SK-N-SH (cell line): ENCODE results near the gene G3BP2. TPM values are rescaled to one million over a fixed set of nuclear protein-coding genes. Genes with fewer than 3 reads are reported as not detected.

Experiments
- CTCF ChIA-PET: fragments of 300-600, 350-600 bp; formaldehyde crosslinking; extraction: SDS; loops from one replicate; lab custom pipeline; 2021; lab: Yijun Ruan, JAX
- POLR2A ChIA-PET: fragments of 350-600 bp; sonication (Branson Sonifier 250); formaldehyde crosslinking; extraction: SDS; loops from one replicate; lab custom pipeline; 2020; ENCODE audit warnings: antibody characterized with exemption, inconsistent platforms; lab: Yijun Ruan, JAX
- DNase-seq: peaks from one replicate; pipeline ENCODE4 v3.0.0; 2012
- H2AFZ ChIP-seq: fragments of 200-600 bp; sonication (generic); 2 replicates; pipeline ENCODE4 v1.8.1; 2016; ENCODE audit warnings: antibody characterized with exemption, mild to moderate bottlenecking, low read depth
- H3F3A ChIP-seq: fragments of 200-600 bp; sonication (generic); replicated peaks from 2 replicates; pipeline ENCODE3; 2016; ENCODE audit warnings: antibody characterized with exemption, mild to moderate bottlenecking; ENCODE audit not compliant: insufficient read depth
- H3K27ac ChIP-seq, 2 experiments: fragments of 200-500 bp in 1 of 2; fragments of 200-600 bp in 1 of 2; sonication (Bioruptor generic) in 1 of 2; sonication (generic), shearing (Covaris generic) in 1 of 2; 2 replicates each; pipeline versions ENCODE4 v1.5.1 to v1.6.1; 2014 to 2016; ENCODE audit warnings: low read depth in 2 of 2, inconsistent platforms in 1 of 2, low read length in 1 of 2, mild to moderate bottlenecking in 1 of 2, mixed read lengths in 1 of 2
- H3K27me3 ChIP-seq: fragments of 200-600 bp; sonication (generic), shearing (Covaris generic); 2 replicates; pipeline ENCODE4 v1.6.1; 2016; ENCODE audit warnings: mixed run types; ENCODE audit not compliant: insufficient read depth
- H3K36me3 ChIP-seq, 2 experiments: fragments of 200-500 bp in 1 of 2; fragments of 200-600 bp in 1 of 2; sonication (Bioruptor generic) in 1 of 2; sonication (generic) in 1 of 2; replicated peaks in 1 of 2; 2 replicates each; pipeline versions ENCODE3 to v1.5.1; 2014 to 2016; ENCODE audit warnings: low read length in 1 of 2, mild to moderate bottlenecking in 1 of 2; ENCODE audit not compliant: insufficient read depth in 2 of 2, control insufficient read depth in 1 of 2
- H3K4me1 ChIP-seq, 2 experiments: fragments of 200-500 bp in 1 of 2; fragments of 200-600 bp in 1 of 2; sonication (Bioruptor generic) in 1 of 2; sonication (generic), shearing (Covaris generic) in 1 of 2; 2 replicates each; pipeline versions ENCODE4 v1.5.1 to v1.6.1; 2014 to 2016; ENCODE audit warnings: low read depth in 1 of 2, low read length in 1 of 2, mixed run types in 1 of 2; ENCODE audit not compliant: insufficient read depth in 2 of 2, control insufficient read depth in 1 of 2
- H3K4me2 ChIP-seq: fragments of 200-600 bp; sonication (generic), shearing (Covaris generic); 2 replicates; pipeline ENCODE4 v1.6.1; 2017; ENCODE audit warnings: mixed run types
- H3K4me3 ChIP-seq, 2 experiments: fragments of 200-500 bp in 1 of 2; fragments of 200-600 bp in 1 of 2; sonication (Bioruptor generic) in 1 of 2; sonication (generic), shearing (Covaris generic) in 1 of 2; 2 replicates each; pipeline versions ENCODE4 v1.5.1 to v1.8.1; 2014 to 2016; ENCODE audit warnings: low read depth in 2 of 2, inconsistent platforms in 1 of 2, low read length in 1 of 2, mild to moderate bottlenecking in 1 of 2, mixed read lengths in 1 of 2, moderate library complexity in 1 of 2
- H3K79me2 ChIP-seq: fragments of 200-600 bp; sonication (generic); 2 replicates; pipeline ENCODE4 v1.8.1; 2017; ENCODE audit warnings: mild to moderate bottlenecking; ENCODE audit not compliant: insufficient read depth
- H3K9ac ChIP-seq: fragments of 200-600 bp; sonication (generic); 2 replicates; pipeline ENCODE4 v1.6.1; 2017; ENCODE audit warnings: mixed run types
- H3K9me2 ChIP-seq: fragments of 200-600 bp; sonication (generic); 2 replicates; pipeline ENCODE4 v1.6.1; 2017; ENCODE audit warnings: mixed run types
- H3K9me3 ChIP-seq: fragments of 200-600 bp; sonication (generic); 2 replicates; pipeline ENCODE4 v1.6.1; 2017; ENCODE audit warnings: mixed run types, mild to moderate bottlenecking, moderate library complexity
- H4K20me1 ChIP-seq: fragments of 200-600 bp; sonication (generic); 2 replicates; pipeline ENCODE4 v1.6.1; 2017; ENCODE audit warnings: mild to moderate bottlenecking, mixed run types; ENCODE audit not compliant: insufficient read depth
- CHD2 ChIP-seq: fragments of 150-350 bp; IDR thresholded peaks from 2 replicates; pipeline ENCODE4 v1.6.1; 2018; ENCODE audit warnings: low read length; ENCODE audit not compliant: partially characterized antibody
- CTCF ChIP-seq: fragments of 200-600 bp; sonication (generic); IDR thresholded peaks from 2 replicates; pipeline ENCODE4 v1.6.1; 2017; ENCODE audit warnings: antibody characterized with exemption, mild to moderate bottlenecking, moderate library complexity
- ELF1 ChIP-seq: IDR thresholded peaks from 2 replicates; pipeline ENCODE4 v1.4.0; 2012
- EP300 ChIP-seq, 2 experiments: IDR thresholded peaks; 2 replicates each; pipeline versions ENCODE4 v1.4.0 to v1.6.1; 2012; ENCODE audit warnings: borderline replicate concordance in 1 of 2, low read depth in 1 of 2, low read length in 1 of 2
- JUND ChIP-seq: IDR thresholded peaks from 2 replicates; pipeline ENCODE4 v1.4.0; 2012
- MXI1 ChIP-seq: IDR thresholded peaks from 2 replicates; pipeline ENCODE4 v1.6.1; 2012; ENCODE audit warnings: mild to moderate bottlenecking, low read depth, low read length, improper control_type of control experiment
- PBX3 ChIP-seq: IDR thresholded peaks from 2 replicates; pipeline ENCODE4; 2012
- POLR2AphosphoS5 ChIP-seq: IDR thresholded peaks from 2 replicates; pipeline ENCODE4 v1.6.1; 2012; ENCODE audit warnings: low read depth, low read length
- RCOR1 ChIP-seq: fragments of 150-350 bp; IDR thresholded peaks from 2 replicates; pipeline ENCODE4 v1.6.1; 2017; ENCODE audit warnings: antibody characterized with exemption, low read length
- REST ChIP-seq: IDR thresholded peaks from 2 replicates; pipeline ENCODE4 v1.6.1; 2012; ENCODE audit warnings: mild to moderate bottlenecking, low read depth, low read length, moderate library complexity
- RFX5 ChIP-seq: IDR thresholded peaks from 2 replicates; pipeline ENCODE4 v1.6.1; 2012; ENCODE audit warnings: mild to moderate bottlenecking, improper control_type of control experiment, low read length
- RXRA ChIP-seq: IDR thresholded peaks from 2 replicates; pipeline ENCODE4 v1.4.0; 2012; ENCODE audit warnings: low read depth, mild to moderate bottlenecking, borderline replicate concordance
- TEAD4 ChIP-seq: IDR thresholded peaks from 2 replicates; pipeline ENCODE4 v1.4.0; 2012; ENCODE audit warnings: mild to moderate bottlenecking, borderline replicate concordance; ENCODE audit not compliant: insufficient read depth
- USF2 ChIP-seq: fragments of 150-350 bp; IDR thresholded peaks from 2 replicates; pipeline ENCODE4 v1.6.1; 2017; ENCODE audit warnings: antibody characterized with exemption, low read length, low read depth, borderline replicate concordance
- ZBTB33 ChIP-seq: IDR thresholded peaks from 2 replicates; pipeline ENCODE4 v1.4.0; 2012; ENCODE audit warnings: low read depth, borderline replicate concordance
- WGBS: methylation state at CpG from one replicate; pipeline ENCODE4 v1.1.6; 2017; ENCODE audit warnings: low lambda C conversion rate; 5-methylcytosine and 5-hydroxymethylcytosine counted together
- polyA plus RNA-seq, 3 experiments: library from polyadenylated mRNA; depleted of rRNA; stranded (reverse); fragments of >200 nt; gene quantifications; 2 replicates each; pipeline ENCODE4 v1.2.3, GENCODE V29; 2012

G3BP2 gene
- polyA plus RNA-seq, 1 of the 3 experiments (the other 2 are of a cell fraction) = 35.9 TPM

- Histone ChIP-seq H3K9ac (no peak overlapping the region), H4K20me1 (no peaks in the 10 kb centered on the region), H3K79me2 (peaks cover 11% of the 10 kb centered on the region; the same call in 1 of the 2 replicates), H3K9me2 (no peaks in the 10 kb centered on the region), H3F3A (peaks cover 4% of the 10 kb centered on the region), H3K36me3 (peaks cover 70 to 79% of the 10 kb centered on the region in 2 experiments), H3K4me3 (no peak overlapping the region), H3K27ac (no peak overlapping the region), H3K4me1 (no peaks in the 10 kb centered on the region), H3K9me3 (no peaks in the 10 kb centered on the region), H3K27me3 (no peaks in the 10 kb centered on the region), H2AFZ (no peak overlapping the region), H3K4me2 (no peak overlapping the region)
- CTCF ChIA-PET = no interaction called here
- no peak for TF ChIP-seq RFX5
- no peak for TF ChIP-seq RXRA
- TF ChIP-seq USF2 = no peak
- TF ChIP-seq REST = no peak
- TF ChIP-seq ZBTB33 = no peak
- TF ChIP-seq RCOR1 = no peak
- TF ChIP-seq JUND = no peak
- TF ChIP-seq PBX3 = no peak
- TF ChIP-seq CTCF = no peak
- no peak for TF ChIP-seq CHD2
- no peak for TF ChIP-seq ELF1
- TF ChIP-seq MXI1 = no peak
- no peak for TF ChIP-seq POLR2AphosphoS5
- no peak for TF ChIP-seq EP300 (IDR thresholded peaks at IDR 0.05; ENCODE audit: borderline replicate concordance in 1 of 2, low read depth in 1 of 2, low read length in 1 of 2)
- no peak for TF ChIP-seq TEAD4
- DNase-seq = no peak
- POLR2A ChIA-PET = no interaction called here
- WGBS = 86% methylated on average over 4 of the region's 4 CpGs
Measured at GRCh38 chr4:75644095-75644494, 29.1 kb downstream of the G3BP2 start.
